HCT116 (cell line): ENCODE measurements around the gene CDHR3. TPM values are rescaled to one million over a fixed set of nuclear protein-coding genes. Genes with fewer than 3 reads are reported as not detected.

ENCODE experiments used
- ATAC-seq: fragments of 200-7000 bp; cut with Tn5 transposase; 2 replicates; pipeline ENCODE4 v1.9.1; 2020; ENCODE audit warnings: mild to moderate bottlenecking, moderate library complexity
- BruUV-seq: library from RNA; stranded (reverse); fragments of 400-500 nt; replicated peaks from 2 replicates; lab custom pipeline; 2021; lab: Mats Ljungman, UMichigan
- CTCF ChIA-PET: fragments of 300-600 bp; sonication (Branson Sonifier 250); formaldehyde crosslinking; loops from one replicate; lab custom pipeline; 2021; ENCODE audit warnings: antibody characterized with exemption; lab: Charles Lee
- POLR2A ChIA-PET: fragments of 300-600, 350-600 bp; sonication (Branson Sonifier 250); formaldehyde crosslinking; loops from one replicate; lab custom pipeline; 2021; ENCODE audit warnings: antibody characterized with exemption; lab: Charles Lee
- RAD21 ChIA-PET, 2 experiments: fragments of 300-600 bp; sonication (Branson Sonifier 250); formaldehyde crosslinking; loops; one replicate each; lab custom pipeline; 2023; ENCODE audit warnings: low total read pairs in 2 of 2; ENCODE audit not compliant: uncharacterized antibody in 2 of 2, unreplicated experiment in 2 of 2, low non-redundant PET in 1 of 2; lab: Charles Lee
- DNase-seq: peaks from one replicate; pipeline ENCODE4 v3.0.0-alpha.2; 2010; ENCODE audit warnings: low read depth, low spot score
- H2AFZ ChIP-seq: fragments of 200-600 bp; shearing (Covaris generic), sonication (generic); 2 replicates; pipeline ENCODE4 v1.6.1; 2017; ENCODE audit warnings: low read depth, mixed run types, mixed read lengths, antibody characterized with exemption, low read length; ENCODE audit not compliant: poor library complexity, severe bottlenecking
- H3K27ac ChIP-seq: 2 replicates; pipeline ENCODE4 v1.5.1; 2012; ENCODE audit warnings: low read depth, low read length
- H3K27me3 ChIP-seq: fragments of 200-600 bp; sonication (generic); 2 replicates; pipeline ENCODE4 v1.6.1; 2016; ENCODE audit warnings: mixed run types, low read length, mixed read lengths; ENCODE audit not compliant: insufficient read depth
- H3K36me3 ChIP-seq, 2 experiments: fragments of 200-500 bp in 1 of 2; fragments of 200-600 bp in 1 of 2; sonication (Bioruptor generic) in 1 of 2; sonication (generic) in 1 of 2; 2 replicates each; pipeline versions ENCODE4 v1.5.1 to v1.6.1; 2014 to 2016; ENCODE audit warnings: low read length in 2 of 2, inconsistent platforms in 1 of 2, mixed read lengths in 1 of 2, mixed run types in 1 of 2; ENCODE audit not compliant: insufficient read depth in 2 of 2, control insufficient read depth in 1 of 2
- H3K4me1 ChIP-seq, 2 experiments: fragments of 200-600 bp in 1 of 2; sonication (generic) in 1 of 2; 2 replicates each; pipeline versions ENCODE4 v1.5.1 to v1.6.1; 2012 to 2017; ENCODE audit warnings: low read length in 2 of 2, inconsistent platforms in 1 of 2, mild to moderate bottlenecking in 1 of 2, mixed read lengths in 1 of 2, mixed run types in 1 of 2, moderate library complexity in 1 of 2; ENCODE audit not compliant: insufficient read depth in 2 of 2, control insufficient read depth in 1 of 2
- H3K4me2 ChIP-seq: fragments of 200-600 bp; sonication (generic); 2 replicates; pipeline ENCODE4 v1.6.1; 2017; ENCODE audit warnings: mixed run types, low read length, mixed read lengths
- H3K4me3 ChIP-seq, 2 experiments: fragments of 200-600 bp in 1 of 2; sonication (generic) in 1 of 2; replicated peaks in 1 of 2; 2 replicates each; pipeline ENCODE4 v1.5.1; 2011 to 2016; ENCODE audit warnings: low read length in 2 of 2, control low read depth in 1 of 2, low read depth in 1 of 2, mild to moderate bottlenecking in 1 of 2, mixed read lengths in 1 of 2, mixed run types in 1 of 2
- H3K79me2 ChIP-seq: fragments of 200-600 bp; sonication (generic); 2 replicates; pipeline ENCODE4 v1.6.1; 2017; ENCODE audit warnings: mild to moderate bottlenecking, mixed run types, low read length, moderate library complexity, mixed read lengths; ENCODE audit not compliant: insufficient read depth
- H3K9ac ChIP-seq: fragments of 200-600 bp; sonication (generic); 2 replicates; pipeline ENCODE4 v1.6.1; 2016; ENCODE audit warnings: low read length, mixed read lengths
- H3K9me2 ChIP-seq: fragments of 200-600 bp; sonication (generic), shearing (Covaris generic); 2 replicates; pipeline ENCODE4 v1.6.1; 2017; ENCODE audit warnings: mixed run types, mild to moderate bottlenecking, moderate library complexity; ENCODE audit not compliant: insufficient read depth
- H3K9me3 ChIP-seq, 2 experiments: fragments of 200-500 bp in 1 of 2; fragments of 200-600 bp in 1 of 2; sonication (Bioruptor generic) in 1 of 2; sonication (generic) in 1 of 2; 2 replicates each; pipeline ENCODE4 v1.6.1; 2014 to 2017; ENCODE audit warnings: low read length in 2 of 2, mixed read lengths in 2 of 2, inconsistent platforms in 1 of 2, low read depth in 1 of 2, mild to moderate bottlenecking in 1 of 2, mixed run types in 1 of 2, moderate library complexity in 1 of 2; ENCODE audit not compliant: control insufficient read depth in 1 of 2, insufficient read depth in 1 of 2
- H4K20me1 ChIP-seq: fragments of 200-600 bp; sonication (generic), shearing (Covaris generic); 2 replicates; pipeline ENCODE4 v1.6.1; 2017; ENCODE audit warnings: mixed run types, mild to moderate bottlenecking, moderate library complexity; ENCODE audit not compliant: insufficient read depth
- CEBPB ChIP-seq: IDR thresholded peaks from 2 replicates; pipeline ENCODE4 v1.6.1; 2012; ENCODE audit warnings: low read depth
- ELF1 ChIP-seq: IDR thresholded peaks from 2 replicates; pipeline ENCODE4 v1.6.1; 2012; ENCODE audit warnings: low read depth, borderline replicate concordance
- EZH2 ChIP-seq: fragments of 200-600 bp; sonication (generic); IDR thresholded peaks from 2 replicates; pipeline ENCODE4 v1.6.1; 2017; ENCODE audit warnings: antibody characterized with exemption, mixed run types
- EZH2phosphoT487 ChIP-seq: fragments of 200-600 bp; IDR thresholded peaks from 2 replicates; pipeline ENCODE4 v1.6.1; 2018; ENCODE audit warnings: antibody characterized with exemption, borderline replicate concordance
- FOSL1 ChIP-seq: IDR thresholded peaks from 2 replicates; pipeline ENCODE4 v1.6.1; 2012; ENCODE audit warnings: low read depth
- JUND ChIP-seq: IDR thresholded peaks from 2 replicates; pipeline ENCODE4 v1.6.1; 2012
- POLR2A ChIP-seq: IDR thresholded peaks from 2 replicates; pipeline ENCODE4 v1.7.0; 2011; ENCODE audit warnings: borderline replicate concordance; ENCODE audit not compliant: insufficient read depth, insufficient read length; ENCODE audit errors: extremely low read depth
- REST ChIP-seq: IDR thresholded peaks from 2 replicates; pipeline ENCODE4 v1.6.1; 2012; ENCODE audit warnings: low read depth
- SIN3A ChIP-seq: IDR thresholded peaks from 2 replicates; pipeline ENCODE4 v1.6.1; 2012; ENCODE audit warnings: low read depth
- SRF ChIP-seq: IDR thresholded peaks from 2 replicates; pipeline ENCODE4 v1.6.1; 2012; ENCODE audit warnings: low read depth
- TCF7L2 ChIP-seq: IDR thresholded peaks from 2 replicates; pipeline ENCODE4 v1.7.0; 2011; ENCODE audit warnings: borderline replicate concordance, inconsistent platforms; ENCODE audit not compliant: insufficient read depth, insufficient read length; ENCODE audit errors: extremely low read depth
- YY1 ChIP-seq: IDR thresholded peaks from 2 replicates; pipeline ENCODE4 v1.6.1; 2011; ENCODE audit warnings: low read length, low read depth, moderate library complexity, mild to moderate bottlenecking; ENCODE audit not compliant: insufficient replicate concordance; ENCODE audit errors: extremely low read depth
- ZBTB33 ChIP-seq: IDR thresholded peaks from 2 replicates; pipeline ENCODE4 v1.6.1; 2011; ENCODE audit warnings: mild to moderate bottlenecking, low read length, moderate library complexity; ENCODE audit not compliant: insufficient replicate concordance; ENCODE audit errors: extremely low read depth
- ZNF274 ChIP-seq: fragments of 200-500 bp; sonication (Bioruptor generic); IDR thresholded peaks from 2 replicates; pipeline ENCODE4 v1.6.1; 2014; ENCODE audit warnings: mild to moderate bottlenecking, low read depth, low read length, inconsistent platforms
- intact Hi-C: fragments of 100-400 bp; cut with micrococcal nuclease; formaldehyde crosslinking; loops from 2 replicates; pipeline ENCODE4 v1.10.0; 2022
- total RNA-seq: library from RNA; stranded (reverse); gene quantifications from one replicate; pipeline ENCODE4 v1.2.1, GENCODE V29; 2021; ENCODE audit not compliant: unreplicated experiment

CDHR3 gene
- total RNA-seq, 1 experiment from 2014 or later, result 5.5 TPM

- no TSS peak for BruUV-seq
- CTCF ChIA-PET, result no interaction called here
- H3K9me2 ChIP-seq, result no peaks in the 10 kb centered on the region
- no peak for TF ChIP-seq EZH2phosphoT487
- TF ChIP-seq, all 23 proteins: peak for 0
- no peak overlapping the region for H3K4me3 ChIP-seq
- no peaks in the 10 kb centered on the region for H3K27me3 ChIP-seq
- no peak overlapping the region for H2AFZ ChIP-seq
- POLR2A ChIA-PET, result no interaction called here
- no peaks in the 10 kb centered on the region for H3K79me2 ChIP-seq
- H3K27ac ChIP-seq, result no peak overlapping the region
- RAD21 ChIA-PET, result no interaction called here
- H3K4me1 ChIP-seq, result no peaks in the 10 kb centered on the region
- intact Hi-C loops, result no loop called here
- no peaks in the 10 kb centered on the region for H4K20me1 ChIP-seq
- no peak overlapping the region for H3K4me2 ChIP-seq
- no peak overlapping the region for H3K9ac ChIP-seq
- ATAC-seq (no peak), DNase-seq (no peak)
- H3K9me3 ChIP-seq, result no peaks in the 10 kb centered on the region
- H3K36me3 ChIP-seq, result no peaks in the 10 kb centered on the region
Measured at GRCh38 chr7:105975770-105976417, 12.8 kb downstream of the CDHR3 start.

GRCh38 chr7:105976868-105977267 is 13.8 kb downstream of the CDHR3 start:
- Histone ChIP-seq H3K9ac (no peak overlapping the region), H4K20me1 (no peaks in the 10 kb centered on the region), H3K79me2 (no peaks in the 10 kb centered on the region), H3K4me3 (no peak overlapping the region), H3K9me2 (no peaks in the 10 kb centered on the region), H3K4me1 (no peaks in the 10 kb centered on the region), H3K27me3 (no peaks in the 10 kb centered on the region), H3K27ac (no peak overlapping the region), H2AFZ (no peak overlapping the region), H3K4me2 (no peak overlapping the region), H3K9me3 (no peaks in the 10 kb centered on the region), H3K36me3 (no peaks in the 10 kb centered on the region)
- ChIA-PET CTCF (no interaction called here), POLR2A (no interaction called here), RAD21 (no interaction called here)
- DNase-seq, result no peak
- BruUV-seq, result no TSS peak
- intact Hi-C loops, result no loop called here
- no peak for ATAC-seq
- no peak for TF ChIP-seq ZNF274
- no peak for TF ChIP-seq SIN3A
- no peak for TF ChIP-seq ELF1
- TF ChIP-seq SRF, result no peak
- no peak for TF ChIP-seq ZBTB33
- no peak for TF ChIP-seq EZH2phosphoT487
- TF ChIP-seq REST, result no peak
- no peak for TF ChIP-seq CEBPB
- no peak for TF ChIP-seq YY1
- no peak for TF ChIP-seq EZH2
- TF ChIP-seq POLR2A, result no peak
- no peak for TF ChIP-seq JUND
- no peak for TF ChIP-seq FOSL1
- no peak for TF ChIP-seq TCF7L2
